ENCODE measurements around the gene CFAP157.

The CFAP157 gene

DNA sequence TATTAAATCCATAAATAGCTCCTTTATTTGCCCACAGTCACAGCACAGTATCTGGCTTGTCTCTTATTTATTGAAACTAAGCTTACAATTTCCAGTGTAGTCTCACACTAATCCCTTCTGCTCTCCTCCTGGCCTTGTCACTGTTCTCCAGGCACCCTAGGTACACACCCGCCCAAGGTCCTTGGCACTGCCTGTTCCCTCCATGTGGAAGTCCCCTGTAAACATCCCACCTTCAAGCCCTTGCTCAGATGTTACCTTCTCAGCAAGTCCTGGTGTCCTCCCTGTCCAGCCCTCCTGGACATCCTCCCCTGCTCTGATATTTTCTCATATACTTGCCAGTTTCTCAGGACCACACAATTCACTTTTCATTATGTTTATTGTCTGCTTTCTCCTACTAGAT, 44.2 kb upstream of the CFAP157 start:
- H3K79me2 ChIP-seq (ENCODE audit: insufficient read depth, low read length): no peaks in the 10 kb centered on the region
- H3K27me3 ChIP-seq (ENCODE audit: low read length): no peaks in the 10 kb centered on the region
- H3K4me3 ChIP-seq (ENCODE audit: insufficient read depth, low read length, poor library complexity, severe bottlenecking): no peak overlapping the region

DNA sequence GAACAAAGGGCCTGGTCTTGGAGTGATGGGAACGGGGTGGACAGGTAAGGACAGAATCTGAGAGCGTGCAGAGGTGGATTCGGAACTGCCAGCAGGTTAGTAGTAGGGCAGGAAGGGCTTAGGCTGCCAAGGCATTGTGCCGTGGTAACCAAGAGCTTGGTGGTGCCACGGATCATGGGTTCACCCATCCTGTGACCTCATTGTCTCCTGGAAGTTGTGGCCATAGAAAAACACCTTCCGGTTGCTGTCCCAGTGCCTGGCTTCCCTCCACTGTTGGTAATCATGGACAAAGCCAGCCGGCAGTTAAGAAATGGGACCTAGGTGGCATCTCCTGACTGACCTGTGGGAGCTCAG, 42.5 kb upstream of the CFAP157 start:
- H2AFZ ChIP-seq (ENCODE audit: low read depth, low read length, severe bottlenecking): no peak overlapping the region
- no peak overlapping the region for H3K9ac ChIP-seq (ENCODE audit: low read length)
- H3K36me3 ChIP-seq (ENCODE audit: low read length): no peaks in the 10 kb centered on the region
- no peaks in the 10 kb centered on the region for H3K9me3 ChIP-seq (ENCODE audit: insufficient read depth, low read length)
- no peak for TF ChIP-seq EZH2phosphoT487 (conservative IDR thresholded peaks at IDR 0.05; ENCODE audit: low read length)
- TF ChIP-seq CTCF (IDR thresholded peaks at IDR 0.05; ENCODE audit: insufficient read depth, low read length, poor library complexity, severe bottlenecking): no peak
- no peaks in the 10 kb centered on the region for H3K79me2 ChIP-seq (ENCODE audit: insufficient read depth, low read length)
- no peaks in the 10 kb centered on the region for H4K20me1 ChIP-seq (ENCODE audit: low read depth, low read length)
- H3K27me3 ChIP-seq (ENCODE audit: low read length): no peaks in the 10 kb centered on the region
- H3K9me2 ChIP-seq (replicated peaks; ENCODE audit: insufficient read depth, low read length): no peaks in the 10 kb centered on the region
- H3K4me2 ChIP-seq (ENCODE audit: low read depth, low read length, poor library complexity, severe bottlenecking): no peak overlapping the region
- H3K4me3 ChIP-seq (ENCODE audit: insufficient read depth, low read length, poor library complexity, severe bottlenecking): no peak overlapping the region
- no peak overlapping the region for H3K27ac ChIP-seq (ENCODE audit: low read depth, low read length)
- H3F3A ChIP-seq (ENCODE audit: insufficient read depth): no peaks in the 10 kb centered on the region

More for the DNA sequence above, 44.2 kb upstream of the CFAP157 start:
- Histone ChIP-seq H3K9me2 (replicated peaks; ENCODE audit: insufficient read depth, low read length) (no peaks in the 10 kb centered on the region), H3F3A (ENCODE audit: insufficient read depth) (no peaks in the 10 kb centered on the region), H3K27ac (ENCODE audit: low read depth, low read length) (no peak overlapping the region), H3K9ac (ENCODE audit: low read length) (no peak overlapping the region), H2AFZ (ENCODE audit: low read depth, low read length, severe bottlenecking) (no peak overlapping the region), H4K20me1 (ENCODE audit: low read depth, low read length) (no peaks in the 10 kb centered on the region), H3K36me3 (ENCODE audit: low read length) (no peaks in the 10 kb centered on the region), H3K4me2 (ENCODE audit: low read depth, low read length, poor library complexity, severe bottlenecking) (no peak overlapping the region), H3K9me3 (ENCODE audit: insufficient read depth, low read length) (no peaks in the 10 kb centered on the region)
- no peak for TF ChIP-seq CTCF (IDR thresholded peaks at IDR 0.05; ENCODE audit: insufficient read depth, low read length, poor library complexity, severe bottlenecking)
- no peak for TF ChIP-seq EZH2phosphoT487 (conservative IDR thresholded peaks at IDR 0.05; ENCODE audit: low read length)

GRCh38 chr9:127664678-127665507, 41.9 kb upstream of the CFAP157 start:
- H3K79me2 ChIP-seq (ENCODE audit: insufficient read depth, low read length): no peaks in the 10 kb centered on the region
- no peaks in the 10 kb centered on the region for H4K20me1 ChIP-seq (ENCODE audit: low read depth, low read length)
- H3K4me2 ChIP-seq (ENCODE audit: low read depth, low read length, poor library complexity, severe bottlenecking): no peak overlapping the region
- no peak overlapping the region for H2AFZ ChIP-seq (ENCODE audit: low read depth, low read length, severe bottlenecking)
- H3K27ac ChIP-seq (ENCODE audit: low read depth, low read length): no peak overlapping the region
- no peaks in the 10 kb centered on the region for H3F3A ChIP-seq (ENCODE audit: insufficient read depth)
- no peaks in the 10 kb centered on the region for H3K36me3 ChIP-seq (ENCODE audit: low read length)
- no peaks in the 10 kb centered on the region for H3K9me2 ChIP-seq (replicated peaks; ENCODE audit: insufficient read depth, low read length)
- no peak overlapping the region for H3K4me3 ChIP-seq (ENCODE audit: insufficient read depth, low read length, poor library complexity, severe bottlenecking)
- no peaks in the 10 kb centered on the region for H3K27me3 ChIP-seq (ENCODE audit: low read length)
- TF ChIP-seq EZH2phosphoT487 (conservative IDR thresholded peaks at IDR 0.05; ENCODE audit: low read length) (no peak), CTCF (IDR thresholded peaks at IDR 0.05; ENCODE audit: insufficient read depth, low read length, poor library complexity, severe bottlenecking) (no peak)
- H3K9me3 ChIP-seq (ENCODE audit: insufficient read depth, low read length): no peaks in the 10 kb centered on the region
- H3K9ac ChIP-seq (ENCODE audit: low read length): no peak overlapping the region

All from SU-DHL-6 (cell line).